ENCODE results near the gene INTS11. TPM values are rescaled to one million over a fixed set of nuclear protein-coding genes. Genes with fewer than 3 reads are reported as not detected.

The INTS11 gene
- total and polyA plus RNA-seq, 10 of the 15 experiments (the other 5 are each of a cell fraction or from before 2014, with no cell fraction given) = 2.5 to 117 (median 77.7) TPM

GRCh38 chr1:1343811-1344421 is 19.5 kb upstream of the INTS11 start:
- H3K36me3 ChIP-seq (ENCODE audit: control insufficient read depth in 2 of 2, insufficient read depth in 2 of 2, low read length in 1 of 2) = peaks cover 0 to 3% of the 10 kb centered on the region in 2 experiments
- ChIA-PET RAD21 (ENCODE audit: unreplicated experiment) (no interaction called here), SMC1A (ENCODE audit: uncharacterized antibody, unreplicated experiment) (no interaction called here), CTCF (no interaction called here), POLR2A (interaction anchor here (0.5 to 0.6 kb wide), 2 partner anchors 50 to 536 kb away, joined by 4 read pairs; no protein-coding TSS in a partner anchor)
- intact Hi-C loops (cut with micrococcal nuclease; ENCODE audit: unreplicated experiment) (no loop called here), in situ Hi-C loops (cut with MboI) (no loop called here)
- no peak overlapping the region for H3K4me2 ChIP-seq (ENCODE audit: control insufficient read depth, insufficient read depth)
- no peak overlapping the region for H3K4me3 ChIP-seq
- H4K20me1 ChIP-seq (ENCODE audit: control insufficient read depth, insufficient read depth) = no peaks in the 10 kb centered on the region
- no peak overlapping the region for H2AFZ ChIP-seq (ENCODE audit: control insufficient read depth, low read depth, low read length)
- no peak for DNase-seq (ENCODE audit: low read depth, low spot score)
- BruUV-seq (replicated peaks) = no TSS peak
- H3K27me3 ChIP-seq (replicated peaks in 1 of 2; ENCODE audit: control insufficient read depth in 2 of 2, insufficient read depth in 2 of 2, low read length in 1 of 2) = no peaks in the 10 kb centered on the region
- no peak overlapping the region for H3K27ac ChIP-seq (ENCODE audit: control insufficient read depth, insufficient read depth)
- peaks cover 2% of the 10 kb centered on the region for H3K79me2 ChIP-seq (ENCODE audit: control insufficient read depth, insufficient read depth, low read length)
- no peak overlapping the region for H3K9ac ChIP-seq (ENCODE audit: control insufficient read depth, insufficient read depth, low read length)
- WGBS (ENCODE audit: insufficient coverage, insufficient replicate concordance, low lambda C conversion rate, missing lambda C conversion rate) = 98% methylated on average over 23 of the region's 24 CpGs
- no peak for TF ChIP-seq YBX1 (IDR thresholded peaks at IDR 0.05)
- TF ChIP-seq BACH1 (IDR thresholded peaks at IDR 0.05; ENCODE audit: borderline replicate concordance) = no peak
- no peak for TF ChIP-seq SMARCA5 (IDR thresholded peaks at IDR 0.05)
- TF ChIP-seq JUND (IDR thresholded peaks at IDR 0.05; ENCODE audit: low read depth, low read length) = no peak
- no peak for TF ChIP-seq NFYA (IDR thresholded peaks at IDR 0.05; ENCODE audit: borderline replicate concordance, low read depth, low read length)
- TF ChIP-seq NKRF (conservative IDR thresholded peaks at IDR 0.05) = no peak
- TF ChIP-seq RCOR1 (conservative IDR thresholded peaks at IDR 0.05; ENCODE audit: low read depth, low read length) = no peak
- H3K4me1 ChIP-seq (ENCODE audit: control insufficient read depth, insufficient read depth, low read length) = peaks cover 6% of the 10 kb centered on the region; the same call in 1 of the 2 replicates
- no peak for FAIRE-seq
- H3K9me3 ChIP-seq (replicated peaks; ENCODE audit: control insufficient read depth, insufficient read depth, low read length) = no peaks in the 10 kb centered on the region
- ATAC-seq = no peak
